Upper lobe of right lung (tissue), 1 donor: ENCODE measurements around the gene MTMR6. TPM values are rescaled to one million over a fixed set of nuclear protein-coding genes. Genes with fewer than 3 reads are reported as not detected.
A peak's percentile ranks its signal among the peaks of the same experiment; 100 is the strongest.

ENCODE experiments used
- ATAC-seq: fragments of 200-7000 bp; cut with Tn5 transposase; one replicate; pipeline ENCODE4 v1.9.1; 2020; ENCODE audit warnings: mild to moderate bottlenecking, moderate library complexity
- DNase-seq: peaks from one replicate; pipeline ENCODE4 v3.0.0-alpha.2; 2020
- H3K27ac ChIP-seq: fragments of 200-600 bp; one replicate; pipeline ENCODE4 v1.8.0; 2022
- H3K27me3 ChIP-seq: fragments of 200-600 bp; one replicate; pipeline ENCODE4 v1.8.0; 2022; ENCODE audit warnings: mild to moderate bottlenecking
- H3K36me3 ChIP-seq: fragments of 200-600 bp; one replicate; pipeline ENCODE4 v1.8.0; 2022
- H3K4me1 ChIP-seq: fragments of 200-600 bp; one replicate; pipeline ENCODE4 v1.8.0; 2022
- H3K4me3 ChIP-seq: fragments of 200-600 bp; one replicate; pipeline ENCODE4 v1.8.0; 2022; ENCODE audit warnings: mild to moderate bottlenecking
- H3K9me3 ChIP-seq: fragments of 200-600 bp; one replicate; pipeline ENCODE4 v1.8.0; 2022
- CTCF ChIP-seq: fragments of 200-600 bp; IDR thresholded peaks from one replicate; pipeline ENCODE4 v1.8.0; 2022; ENCODE audit warnings: antibody characterized with exemption
- intact Hi-C: fragments of 100-400 bp; cut with DNase I; formaldehyde crosslinking; loops from one replicate; pipeline ENCODE4 v1.11.0; 2022
- long read RNA-seq: library from polyadenylated mRNA; unstranded; transcript quantifications from one replicate; pipeline ENCODE4 v2.0.0, GENCODE V29; 2021
- total RNA-seq: library from RNA; stranded (reverse); fragmentation: NEBNext Ultra II Directional; extraction: Animal tissue kit (Norgen Biotek cat#: 25700); gene quantifications from one replicate; pipeline ENCODE4 v1.2.1, GENCODE V29; 2021
- donor health status: DM: no; HTN: yes; CAD: no; lungs with severe emphysema.

The MTMR6 gene
- total RNA-seq = 20.1 TPM
- long read RNA-seq, full-length matches to known transcripts = 78 of 87 reads
- long read RNA-seq, partial matches to known transcripts = 2 of 87 reads
- long read RNA-seq, other reads (novel, unspliced or antisense) = 7 of 87 reads

DNA sequence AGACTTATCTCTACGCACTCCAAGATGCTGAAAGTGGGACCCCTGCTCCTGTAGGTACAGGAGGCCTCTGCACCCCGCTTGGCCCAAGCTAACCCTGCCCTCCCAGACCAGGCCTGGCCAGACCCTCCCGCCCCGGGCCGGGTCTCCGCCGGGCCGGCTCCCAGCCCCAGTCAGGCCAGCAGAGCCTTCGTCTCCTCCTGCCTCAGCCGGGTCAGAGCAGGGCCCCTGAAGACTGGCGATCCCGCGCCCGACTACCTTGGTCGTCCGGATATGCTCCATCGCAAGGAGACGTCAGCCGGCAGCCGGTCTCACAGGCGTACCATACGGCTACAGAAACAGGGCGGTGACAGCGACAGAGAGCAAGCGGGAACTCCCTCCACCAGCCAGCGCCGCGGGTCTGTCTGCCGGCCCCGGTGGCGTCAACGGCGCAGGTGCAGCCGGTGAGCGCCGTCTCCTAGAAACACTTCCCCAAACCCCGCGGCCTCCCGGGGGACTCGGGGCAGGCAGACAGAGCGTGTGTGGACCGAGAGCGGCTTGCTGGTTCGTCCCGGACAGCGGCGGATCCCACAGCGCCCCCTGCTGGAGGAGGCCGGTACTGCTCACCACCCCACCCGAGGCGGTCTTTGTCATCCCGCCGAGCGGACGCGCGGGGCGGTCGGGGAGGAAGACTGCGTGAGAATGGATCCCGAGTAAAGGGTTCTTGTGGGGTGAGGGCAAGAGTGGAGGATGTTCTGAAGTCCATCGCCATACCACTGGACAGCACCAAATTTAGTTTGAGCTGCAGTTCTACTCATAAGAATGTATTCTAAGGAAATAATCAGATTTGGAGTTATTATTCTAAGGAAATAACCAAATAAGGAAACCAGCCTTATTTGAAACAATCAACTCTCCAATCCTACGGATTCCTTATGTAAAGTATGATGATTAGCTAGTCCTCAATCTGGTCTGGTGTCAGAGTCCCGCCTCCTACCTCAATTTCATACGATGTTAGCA is at the start of gene MTMR6:
Gene MTMR6 (minus strand): TSS at position 520 of the 993 bp plus-strand sequence. CDS start 241 bp downstream, at position 279.
- H3K4me1 ChIP-seq = peaks cover 18% of the 10 kb centered on the region
- H3K36me3 ChIP-seq = no peaks in the 10 kb centered on the region
- no peaks in the 10 kb centered on the region for H3K27me3 ChIP-seq
- ATAC-seq = peak; percentile 100
- H3K27ac ChIP-seq = peak within 1 kb of the TSS; percentile 95
- no peaks in the 10 kb centered on the region for H3K9me3 ChIP-seq
- TF ChIP-seq CTCF = peak; percentile 100
- peak within 1 kb of the TSS; percentile 97 for H3K4me3 ChIP-seq
- intact Hi-C loops = no loop called here
- DNase-seq = peak; percentile 97

- TF ChIP-seq CTCF = no peak
- peaks cover 76% of the 10 kb centered on the region for H3K36me3 ChIP-seq
- DNase-seq (no peak), ATAC-seq (no peak)
- intact Hi-C loops = no loop called here
- no peaks in the 10 kb centered on the region for H3K4me1 ChIP-seq
- no peak overlapping the region for H3K4me3 ChIP-seq
- H3K9me3 ChIP-seq = no peaks in the 10 kb centered on the region
- H3K27ac ChIP-seq = no peak overlapping the region
- H3K27me3 ChIP-seq = no peaks in the 10 kb centered on the region
Observed at GRCh38 chr13:25335856-25336255, 48.6 kb upstream of the MTMR6 start.

DNA sequence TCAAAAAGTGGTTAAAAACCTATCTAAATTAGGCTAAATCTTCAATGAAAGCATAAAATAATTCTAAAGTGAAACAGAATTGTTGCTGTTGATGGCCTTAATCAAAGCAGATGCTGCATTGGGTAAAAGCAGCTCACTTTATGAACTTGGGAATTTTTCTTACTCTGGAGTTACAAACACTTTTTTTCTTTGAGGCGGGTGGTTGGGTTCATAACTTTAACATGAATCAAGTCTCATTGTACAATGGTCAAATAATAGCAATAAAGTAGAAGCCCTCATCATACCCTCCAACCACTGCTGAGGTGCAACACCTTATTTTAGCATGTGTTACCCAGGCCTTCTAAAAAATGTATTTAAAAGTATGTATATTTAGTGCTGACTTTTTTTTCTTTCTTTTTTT is 43.3 kb upstream of the MTMR6 start:
- ATAC-seq (no peak), DNase-seq (no peak)
- Histone ChIP-seq H3K27me3 (no peaks in the 10 kb centered on the region), H3K4me1 (no peaks in the 10 kb centered on the region), H3K36me3 (peaks cover 81% of the 10 kb centered on the region), H3K9me3 (no peaks in the 10 kb centered on the region), H3K27ac (no peak overlapping the region), H3K4me3 (no peak overlapping the region)
- TF ChIP-seq CTCF = no peak
- intact Hi-C loops = no loop called here

DNA sequence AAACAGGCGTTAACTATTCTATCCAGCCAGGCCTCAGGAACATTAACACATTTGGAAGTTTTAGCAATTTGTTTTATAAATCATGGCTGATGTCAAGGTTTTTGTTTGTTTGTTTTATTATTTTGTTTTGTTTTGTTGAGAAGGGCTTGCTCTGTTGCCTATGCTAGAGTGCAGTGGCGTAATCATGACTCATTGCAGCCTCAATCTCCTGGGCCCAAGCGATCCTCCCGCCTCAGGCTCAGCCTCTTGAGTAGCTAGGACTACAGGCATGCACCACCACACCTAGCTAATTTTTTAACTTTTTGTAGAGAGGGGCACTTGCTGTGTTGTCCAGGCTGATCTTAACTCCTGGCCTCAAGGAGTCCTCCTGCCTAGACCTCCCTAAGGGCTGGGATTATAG is 42.4 kb upstream of the MTMR6 start:
- no peaks in the 10 kb centered on the region for H3K4me1 ChIP-seq
- no peak overlapping the region for H3K4me3 ChIP-seq
- peaks cover 89% of the 10 kb centered on the region for H3K36me3 ChIP-seq
- TF ChIP-seq CTCF = no peak
- ATAC-seq (no peak), DNase-seq (no peak)
- H3K27me3 ChIP-seq = no peaks in the 10 kb centered on the region
- intact Hi-C loops = loop anchor here (10.0 kb wide), 1 partner anchor 65 kb away; no protein-coding TSS in a partner anchor
- no peak overlapping the region for H3K27ac ChIP-seq
- H3K9me3 ChIP-seq = no peaks in the 10 kb centered on the region

DNA sequence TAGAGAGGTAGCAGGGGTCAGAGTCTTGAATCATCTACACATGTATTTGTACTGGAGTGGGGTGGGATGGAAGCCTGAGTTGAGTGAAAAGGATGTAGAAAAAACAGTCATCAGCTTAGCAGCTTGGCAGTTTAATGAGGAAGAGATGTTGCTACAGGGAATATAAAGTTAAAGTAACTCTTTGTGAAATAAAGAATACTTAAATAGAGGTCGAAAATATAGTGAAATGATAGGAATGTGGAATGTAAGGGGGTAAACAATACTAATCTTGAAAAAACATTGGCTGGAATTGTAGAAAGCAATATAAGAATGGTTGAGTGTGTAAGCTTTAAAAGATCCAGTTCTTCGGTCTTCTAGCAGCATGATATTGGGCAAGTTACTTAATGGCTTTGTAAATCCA is 36.8 kb upstream of the MTMR6 start:
- no peak for ATAC-seq
- no peak for DNase-seq
- H3K27me3 ChIP-seq = no peaks in the 10 kb centered on the region
- no peak for TF ChIP-seq CTCF
- intact Hi-C loops = loop anchor here (10.0 kb wide), 1 partner anchor 59 kb away; no protein-coding TSS in a partner anchor
- H3K36me3 ChIP-seq = peaks cover 99% of the 10 kb centered on the region
- H3K4me3 ChIP-seq = no peak overlapping the region
- no peak overlapping the region for H3K27ac ChIP-seq
- H3K9me3 ChIP-seq = no peaks in the 10 kb centered on the region
- H3K4me1 ChIP-seq = no peaks in the 10 kb centered on the region
